T1000 (cell line): Measurements from ENCODE around the gene GRIK4.

ENCODE experiments used
- DNase-seq: peaks from one replicate; lab custom pipeline; 2025; ENCODE audit warnings: mixed read lengths; lab: John Stamatoyannopoulos, UW

Gene GRIK4

GRCh38 chr11:120525261-120526171 is 14.0 kb downstream of the GRIK4 start:
- no peak for DNase-seq

GRCh38 chr11:120526241-120526640 is 14.7 kb downstream of the GRIK4 start:
- no peak for DNase-seq

- DNase-seq: no peak
These were observed 15.7 kb downstream of the GRIK4 start for GRCh38 chr11:120527111-120527761.

- no peak for DNase-seq
These were observed 17.2 kb downstream of the GRIK4 start for GRCh38 chr11:120528749-120529148.

- DNase-seq: no peak
These were observed 17.7 kb downstream of the GRIK4 start for GRCh38 chr11:120529214-120529613.

GRCh38 chr11:120529911-120530310 is 18.4 kb downstream of the GRIK4 start:
- no peak for DNase-seq

- DNase-seq: no peak
These were observed 20.7 kb downstream of the GRIK4 start for GRCh38 chr11:120532082-120532831.

GRCh38 chr11:120532832-120533196 is 21.3 kb downstream of the GRIK4 start:
- no peak for DNase-seq

GRCh38 chr11:120536091-120536796 is 24.7 kb downstream of the GRIK4 start:
- DNase-seq: no peak

- DNase-seq: no peak
These were observed 25.2 kb downstream of the GRIK4 start for GRCh38 chr11:120536797-120537169.

GRCh38 chr11:120537996-120538395 is 26.4 kb downstream of the GRIK4 start:
- no peak for DNase-seq

GRCh38 chr11:120538707-120539106 is 27.2 kb downstream of the GRIK4 start:
- DNase-seq: no peak

GRCh38 chr11:120539667-120540369 is 28.3 kb downstream of the GRIK4 start:
- DNase-seq: no peak

- no peak for DNase-seq
These were observed 29.4 kb downstream of the GRIK4 start for GRCh38 chr11:120540744-120541465.

- no peak for DNase-seq
These were observed 32.1 kb downstream of the GRIK4 start for GRCh38 chr11:120543521-120544215.

- DNase-seq: no peak
These were observed 34.3 kb downstream of the GRIK4 start for GRCh38 chr11:120545813-120546212.

- peak; percentile 61 for DNase-seq
These were observed 35.0 kb downstream of the GRIK4 start for GRCh38 chr11:120546312-120547205.

GRCh38 chr11:120547316-120547715 is 35.8 kb downstream of the GRIK4 start:
- no peak for DNase-seq
